ENCODE data around the gene ITGAX. TPM values are rescaled to one million over a fixed set of nuclear protein-coding genes. Genes with fewer than 3 reads are reported as not detected.

The ITGAX gene
- total RNA-seq, 1 donor from 2014 or later = 1.0 TPM

DNA sequence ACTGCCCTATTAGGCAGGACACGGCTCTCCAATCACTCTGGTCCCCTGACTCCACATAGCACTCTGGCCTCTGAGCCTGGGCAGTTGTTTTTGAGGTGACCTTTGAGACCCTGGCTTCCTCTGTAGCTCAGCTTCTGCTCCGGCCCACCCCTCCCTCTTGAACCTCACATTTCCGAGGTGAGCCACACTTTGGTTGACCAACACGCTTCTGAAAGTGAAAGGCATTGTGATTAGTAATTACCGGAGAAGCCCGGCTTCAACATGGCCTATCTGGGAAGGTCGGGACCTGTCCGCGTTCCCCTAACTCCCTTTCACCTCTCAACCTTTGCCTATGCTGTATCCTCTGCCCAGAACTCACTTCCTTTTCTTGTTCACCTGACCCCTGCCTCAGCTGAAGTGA, 10.3 kb upstream of the ITGAX start:
- H3K9me3 ChIP-seq (ENCODE audit: control insufficient read depth in 3 of 3, low read length in 3 of 3) = no peaks in the 10 kb centered on the region
- no peaks in the 10 kb centered on the region for H3K27me3 ChIP-seq (ENCODE audit: control insufficient read depth in 3 of 3, insufficient read depth in 3 of 3, low read length in 3 of 3)
- no peak overlapping the region for H3K9ac ChIP-seq (ENCODE audit: low read depth in 1 of 3, low read length in 3 of 3)
- H3K4me1 ChIP-seq (ENCODE audit: control insufficient read depth in 3 of 3, insufficient read depth in 3 of 3, low read length in 3 of 3) = no peaks in the 10 kb centered on the region
- H3K4me3 ChIP-seq (ENCODE audit: low read length in 3 of 3) = no peak overlapping the region
- H3K36me3 ChIP-seq (ENCODE audit: control insufficient read depth in 3 of 3, insufficient read depth in 3 of 3, low read length in 3 of 3) = no peaks in the 10 kb centered on the region
- H3K27ac ChIP-seq (ENCODE audit: low read depth, low read length) = no peak overlapping the region

DNA sequence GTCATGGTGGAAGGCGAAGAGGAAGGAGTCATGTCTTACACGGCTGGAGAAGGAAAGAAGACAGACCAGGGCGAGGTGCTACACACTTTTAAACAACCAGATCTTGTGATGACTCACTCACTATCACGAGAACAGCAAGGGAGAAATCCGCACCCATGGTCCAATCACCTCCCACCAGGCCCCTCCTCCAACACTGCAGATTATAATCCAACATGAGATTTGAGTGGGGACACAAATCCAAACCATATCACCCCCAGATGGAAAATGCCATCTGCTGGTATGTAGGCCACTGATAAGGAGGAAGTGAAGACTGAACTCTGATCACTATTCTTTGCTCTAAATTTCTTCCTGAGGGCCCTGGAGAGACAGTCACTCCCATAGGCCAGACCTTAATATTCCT, 7.5 kb upstream of the ITGAX start:
- Histone ChIP-seq H3K27me3 (ENCODE audit: control insufficient read depth in 3 of 3, insufficient read depth in 3 of 3, low read length in 3 of 3) (peaks cover 0 to 2% (median 0%) of the 10 kb centered on the region in 3 donors), H3K9me3 (ENCODE audit: control insufficient read depth in 3 of 3, low read length in 3 of 3) (no peaks in the 10 kb centered on the region), H3K9ac (ENCODE audit: low read depth in 1 of 3, low read length in 3 of 3) (no peak overlapping the region), H3K27ac (ENCODE audit: low read depth, low read length) (no peak overlapping the region), H3K4me1 (ENCODE audit: control insufficient read depth in 3 of 3, insufficient read depth in 3 of 3, low read length in 3 of 3) (no peaks in the 10 kb centered on the region), H3K4me3 (ENCODE audit: low read length in 3 of 3) (no peak overlapping the region), H3K36me3 (ENCODE audit: control insufficient read depth in 3 of 3, insufficient read depth in 3 of 3, low read length in 3 of 3) (no peaks in the 10 kb centered on the region)

DNA sequence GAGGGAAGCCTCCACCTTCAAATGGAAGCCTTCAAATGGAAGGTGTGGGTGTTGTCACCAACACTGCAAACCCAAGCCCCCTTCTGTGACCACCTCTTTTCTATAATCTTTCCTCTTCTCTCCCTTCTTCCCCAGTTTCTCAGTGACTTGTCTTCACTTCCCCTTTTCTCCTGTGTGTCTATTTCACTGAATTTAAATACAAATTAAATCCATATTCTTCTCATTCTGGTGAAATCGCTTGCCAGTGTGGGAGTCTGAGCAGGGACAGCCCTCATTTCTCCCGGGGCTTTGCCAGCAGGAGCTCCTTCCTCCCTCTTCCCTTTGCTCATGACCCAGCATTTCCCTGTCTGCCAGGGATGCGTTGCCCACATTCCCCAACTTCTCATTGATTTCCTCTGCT, 6.4 kb upstream of the ITGAX start:
- Histone ChIP-seq H3K9ac (ENCODE audit: low read depth in 1 of 3, low read length in 3 of 3) (no peak overlapping the region), H3K27me3 (ENCODE audit: control insufficient read depth in 3 of 3, insufficient read depth in 3 of 3, low read length in 3 of 3) (peaks cover 0 to 2% (median 0%) of the 10 kb centered on the region in 3 donors), H3K4me1 (ENCODE audit: control insufficient read depth in 3 of 3, insufficient read depth in 3 of 3, low read length in 3 of 3) (no peaks in the 10 kb centered on the region), H3K27ac (ENCODE audit: low read depth, low read length) (no peak overlapping the region), H3K9me3 (ENCODE audit: control insufficient read depth in 3 of 3, low read length in 3 of 3) (no peaks in the 10 kb centered on the region), H3K4me3 (ENCODE audit: low read length in 3 of 3) (no peak overlapping the region), H3K36me3 (ENCODE audit: control insufficient read depth in 3 of 3, insufficient read depth in 3 of 3, low read length in 3 of 3) (no peaks in the 10 kb centered on the region)

DNA sequence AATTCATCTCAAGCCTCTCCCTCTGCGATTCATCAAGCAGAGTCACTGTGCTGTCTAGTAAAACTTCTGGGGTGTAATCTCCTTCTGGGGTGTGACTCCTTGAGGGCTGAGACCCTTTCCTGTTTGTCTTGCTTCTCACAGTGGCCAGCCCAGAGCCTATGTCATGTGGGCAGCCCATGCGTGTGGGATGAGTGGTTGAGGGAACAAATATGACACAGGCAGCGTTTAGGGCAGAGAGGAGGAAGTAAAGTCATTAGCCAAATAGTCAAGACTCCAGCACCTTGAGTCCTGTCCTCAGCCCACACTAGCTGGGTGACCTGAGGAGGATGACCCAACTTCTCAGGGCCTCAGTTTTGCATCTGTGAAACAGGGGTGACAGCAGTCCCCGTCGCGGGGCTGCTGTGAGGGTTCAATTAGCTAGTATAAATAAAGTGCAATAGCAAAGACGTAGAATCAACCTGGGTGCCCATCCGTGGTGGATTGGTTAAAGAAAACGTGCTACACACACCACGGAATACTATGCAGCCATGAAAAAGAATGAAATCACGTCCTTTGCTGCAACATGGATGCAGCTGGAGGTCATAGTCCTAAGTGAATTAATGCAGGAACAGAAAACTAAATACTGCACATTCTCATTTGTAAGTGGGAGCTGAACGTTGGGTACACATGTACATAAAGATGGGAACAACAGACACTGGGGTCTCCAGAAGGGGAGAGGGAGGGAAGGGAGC, 4.5 kb upstream of the ITGAX start:
- H3K36me3 ChIP-seq (ENCODE audit: control insufficient read depth in 3 of 3, insufficient read depth in 3 of 3, low read length in 3 of 3) = no peaks in the 10 kb centered on the region
- H3K27me3 ChIP-seq (ENCODE audit: control insufficient read depth in 3 of 3, insufficient read depth in 3 of 3, low read length in 3 of 3) = peaks cover 0 to 2% (median 0%) of the 10 kb centered on the region in 3 donors
- no peaks in the 10 kb centered on the region for H3K9me3 ChIP-seq (ENCODE audit: control insufficient read depth in 3 of 3, low read length in 3 of 3)
- no peaks in the 10 kb centered on the region for H3K4me1 ChIP-seq (ENCODE audit: control insufficient read depth in 3 of 3, insufficient read depth in 3 of 3, low read length in 3 of 3)
- H3K9ac ChIP-seq (ENCODE audit: low read depth in 1 of 3, low read length in 3 of 3) = no peak overlapping the region
- no peak overlapping the region for H3K4me3 ChIP-seq (ENCODE audit: low read length in 3 of 3)
- H3K27ac ChIP-seq (ENCODE audit: low read depth, low read length) = no peak overlapping the region

DNA sequence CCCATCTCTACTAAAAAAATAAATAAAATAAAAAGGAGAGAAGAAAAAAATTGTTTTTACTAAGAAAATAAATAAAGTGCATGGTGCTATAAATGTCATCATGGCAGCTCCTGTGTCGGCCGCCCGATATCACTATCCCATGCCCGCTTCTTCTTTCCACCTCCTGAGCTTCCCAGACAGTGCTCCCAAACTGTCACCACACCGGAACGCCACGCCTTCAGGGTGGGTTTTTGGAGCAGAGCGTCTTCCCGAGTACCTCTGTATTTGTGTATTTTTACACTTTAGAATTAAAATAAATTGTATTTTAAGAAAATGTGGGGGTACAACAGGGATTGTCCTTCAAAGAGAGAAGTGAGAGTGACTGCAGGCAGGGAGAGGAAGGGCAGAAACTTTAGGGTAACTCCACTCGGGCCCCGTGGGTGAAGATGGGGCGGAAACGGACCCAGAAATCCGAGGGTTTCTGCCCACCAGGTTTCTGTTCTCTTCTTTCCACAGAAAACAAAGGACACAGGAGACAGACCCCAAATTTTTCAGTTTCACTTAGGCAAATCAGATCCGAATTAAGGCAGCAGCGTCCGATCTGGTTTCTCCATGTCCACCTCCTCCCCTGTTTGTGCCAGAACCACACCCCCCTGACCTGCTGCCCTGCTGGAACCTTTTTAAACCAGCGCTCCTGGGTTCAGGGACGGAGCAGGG, 3.6 kb upstream of the ITGAX start:
- no peaks in the 10 kb centered on the region for H3K4me1 ChIP-seq (ENCODE audit: control insufficient read depth in 3 of 3, insufficient read depth in 3 of 3, low read length in 3 of 3)
- H3K36me3 ChIP-seq (ENCODE audit: control insufficient read depth in 3 of 3, insufficient read depth in 3 of 3, low read length in 3 of 3) = no peaks in the 10 kb centered on the region
- no peaks in the 10 kb centered on the region for H3K9me3 ChIP-seq (ENCODE audit: control insufficient read depth in 3 of 3, low read length in 3 of 3)
- H3K27ac ChIP-seq (ENCODE audit: low read depth, low read length) = peak overlapping the region; percentile 36
- H3K27me3 ChIP-seq (ENCODE audit: control insufficient read depth in 3 of 3, insufficient read depth in 3 of 3, low read length in 3 of 3) = peaks cover 0 to 2% (median 0%) of the 10 kb centered on the region in 3 donors
- H3K9ac ChIP-seq (ENCODE audit: low read depth in 1 of 3, low read length in 3 of 3) = no peak overlapping the region
- no peak overlapping the region for H3K4me3 ChIP-seq (ENCODE audit: low read length in 3 of 3)

DNA sequence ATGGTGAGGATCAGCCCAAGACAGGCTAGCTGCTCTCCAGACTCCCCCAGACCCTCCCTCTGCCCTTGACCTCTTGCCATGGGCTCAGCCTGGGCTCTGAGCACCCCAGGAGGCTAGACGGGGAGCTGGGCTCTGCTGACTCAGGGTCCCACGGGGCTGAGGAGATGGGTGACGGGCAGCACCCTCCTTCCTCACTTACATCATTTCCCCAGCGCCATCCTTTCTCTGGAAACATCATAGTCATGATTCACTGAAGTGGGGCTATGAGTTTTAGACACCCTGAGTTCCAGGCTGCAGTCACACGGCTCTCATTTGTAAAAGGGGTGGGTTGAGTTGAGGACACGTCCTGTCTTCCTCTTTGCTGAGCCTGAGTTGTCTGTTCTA, 3.0 kb upstream of the ITGAX start:
- H3K9ac ChIP-seq (ENCODE audit: low read depth in 1 of 3, low read length in 3 of 3) = no peak overlapping the region
- H3K27ac ChIP-seq (ENCODE audit: low read depth, low read length) = peak overlapping the region; percentile 36
- no peaks in the 10 kb centered on the region for H3K9me3 ChIP-seq (ENCODE audit: control insufficient read depth in 3 of 3, low read length in 3 of 3)
- peaks cover under 1 to 3% (median 2%) of the 10 kb centered on the region in 3 donors for H3K4me1 ChIP-seq (ENCODE audit: control insufficient read depth in 3 of 3, insufficient read depth in 3 of 3, low read length in 3 of 3)
- H3K36me3 ChIP-seq (ENCODE audit: control insufficient read depth in 3 of 3, insufficient read depth in 3 of 3, low read length in 3 of 3) = no peaks in the 10 kb centered on the region
- no peak overlapping the region for H3K4me3 ChIP-seq (ENCODE audit: low read length in 3 of 3)
- H3K27me3 ChIP-seq (ENCODE audit: control insufficient read depth in 3 of 3, insufficient read depth in 3 of 3, low read length in 3 of 3) = peaks cover 0 to 2% (median 0%) of the 10 kb centered on the region in 3 donors

DNA sequence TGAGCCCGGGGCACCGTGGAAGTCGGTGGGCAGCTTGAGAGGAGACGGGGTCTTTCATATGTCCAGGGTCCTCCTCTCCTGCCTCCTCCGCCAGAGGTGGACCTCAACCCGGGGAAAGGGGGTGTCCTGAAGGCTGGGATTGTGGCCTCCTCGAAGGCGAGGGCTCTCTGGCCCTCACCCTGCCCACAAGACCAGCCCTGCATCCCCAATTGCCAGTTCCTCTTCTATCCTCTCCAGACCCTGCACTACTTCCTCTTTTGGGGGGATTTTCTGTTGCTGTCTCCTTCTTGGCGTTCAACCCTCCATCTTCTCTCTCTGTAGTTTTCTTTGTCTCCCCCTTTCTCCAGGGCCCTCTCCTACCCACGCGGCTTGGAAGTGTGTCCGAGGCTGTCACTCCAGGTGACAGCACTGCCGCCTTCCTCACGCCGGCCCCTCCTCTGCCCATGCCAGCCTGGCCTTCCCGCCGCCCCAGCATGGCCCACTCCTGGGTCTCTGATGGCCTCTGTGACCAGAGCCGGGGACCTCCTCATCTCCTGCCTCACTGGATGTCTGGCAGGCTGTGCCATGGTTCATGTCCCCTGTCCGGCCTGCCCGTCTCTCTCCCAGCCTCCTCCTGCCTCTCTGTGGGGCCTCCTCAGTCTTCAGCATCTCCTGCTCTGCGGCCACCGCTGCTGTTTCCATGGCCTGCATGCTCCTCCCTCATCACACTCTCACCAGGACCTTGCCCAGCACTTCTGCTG, 2.4 kb upstream of the ITGAX start:
- Histone ChIP-seq H3K4me1 (ENCODE audit: control insufficient read depth in 3 of 3, insufficient read depth in 3 of 3, low read length in 3 of 3) (peaks cover 7 to 8% (median 7%) of the 10 kb centered on the region in 3 donors), H3K36me3 (ENCODE audit: control insufficient read depth in 3 of 3, insufficient read depth in 3 of 3, low read length in 3 of 3) (no peaks in the 10 kb centered on the region), H3K9ac (ENCODE audit: low read depth in 1 of 3, low read length in 3 of 3) (no peak overlapping the region), H3K27me3 (ENCODE audit: control insufficient read depth in 3 of 3, insufficient read depth in 3 of 3, low read length in 3 of 3) (peaks cover 0 to 2% (median 0%) of the 10 kb centered on the region in 3 donors), H3K4me3 (ENCODE audit: low read length in 3 of 3) (no peak overlapping the region), H3K27ac (ENCODE audit: low read depth, low read length) (peak overlapping the region; percentile 36), H3K9me3 (ENCODE audit: control insufficient read depth in 3 of 3, low read length in 3 of 3) (no peaks in the 10 kb centered on the region)

DNA sequence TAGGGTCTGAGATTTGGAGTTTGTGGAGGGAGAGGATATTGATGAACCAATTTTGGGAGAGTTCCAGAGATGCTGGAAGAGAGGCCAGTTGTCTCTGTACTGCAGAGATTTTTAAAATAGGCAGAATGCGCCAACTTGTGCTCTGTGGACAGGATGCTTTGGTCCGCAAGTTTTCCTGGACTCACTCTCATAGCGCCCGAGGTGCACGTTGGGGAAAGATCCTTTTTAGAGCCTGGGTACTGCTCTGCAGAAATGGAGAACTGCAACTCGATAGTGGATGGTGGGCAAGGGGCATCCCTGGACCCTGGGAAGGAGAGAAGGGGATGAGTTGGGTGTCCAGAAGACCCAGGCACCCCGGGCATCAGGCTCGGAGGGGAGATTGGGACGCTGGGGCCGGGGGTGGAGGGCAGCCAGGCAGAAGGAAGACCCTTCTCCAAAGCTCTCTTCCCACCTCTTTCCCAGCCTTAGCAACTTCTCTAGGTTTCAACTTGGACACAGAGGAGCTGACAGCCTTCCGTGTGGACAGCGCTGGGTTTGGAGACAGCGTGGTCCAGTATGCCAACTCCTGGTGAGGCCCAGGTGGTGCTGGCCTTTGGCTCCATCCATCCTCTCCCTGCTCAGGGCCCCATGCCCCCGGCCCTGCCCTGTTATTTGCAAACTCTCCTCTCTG, 590 bp downstream of the ITGAX start:
- peaks cover 0 to 2% (median 0%) of the 10 kb centered on the region in 3 donors for H3K27me3 ChIP-seq (ENCODE audit: control insufficient read depth in 3 of 3, insufficient read depth in 3 of 3, low read length in 3 of 3)
- H3K36me3 ChIP-seq (ENCODE audit: control insufficient read depth in 3 of 3, insufficient read depth in 3 of 3, low read length in 3 of 3) = no peaks in the 10 kb centered on the region
- H3K27ac ChIP-seq (ENCODE audit: low read depth, low read length) = no peak overlapping the region
- no peak overlapping the region for H3K9ac ChIP-seq (ENCODE audit: low read depth in 1 of 3, low read length in 3 of 3)
- no peaks in the 10 kb centered on the region for H3K9me3 ChIP-seq (ENCODE audit: control insufficient read depth in 3 of 3, low read length in 3 of 3)
- H3K4me3 ChIP-seq (ENCODE audit: low read length in 3 of 3) = no peak overlapping the region
- H3K4me1 ChIP-seq (ENCODE audit: control insufficient read depth in 3 of 3, insufficient read depth in 3 of 3, low read length in 3 of 3) = peaks cover 13 to 14% (median 14%) of the 10 kb centered on the region in 3 donors

DNA sequence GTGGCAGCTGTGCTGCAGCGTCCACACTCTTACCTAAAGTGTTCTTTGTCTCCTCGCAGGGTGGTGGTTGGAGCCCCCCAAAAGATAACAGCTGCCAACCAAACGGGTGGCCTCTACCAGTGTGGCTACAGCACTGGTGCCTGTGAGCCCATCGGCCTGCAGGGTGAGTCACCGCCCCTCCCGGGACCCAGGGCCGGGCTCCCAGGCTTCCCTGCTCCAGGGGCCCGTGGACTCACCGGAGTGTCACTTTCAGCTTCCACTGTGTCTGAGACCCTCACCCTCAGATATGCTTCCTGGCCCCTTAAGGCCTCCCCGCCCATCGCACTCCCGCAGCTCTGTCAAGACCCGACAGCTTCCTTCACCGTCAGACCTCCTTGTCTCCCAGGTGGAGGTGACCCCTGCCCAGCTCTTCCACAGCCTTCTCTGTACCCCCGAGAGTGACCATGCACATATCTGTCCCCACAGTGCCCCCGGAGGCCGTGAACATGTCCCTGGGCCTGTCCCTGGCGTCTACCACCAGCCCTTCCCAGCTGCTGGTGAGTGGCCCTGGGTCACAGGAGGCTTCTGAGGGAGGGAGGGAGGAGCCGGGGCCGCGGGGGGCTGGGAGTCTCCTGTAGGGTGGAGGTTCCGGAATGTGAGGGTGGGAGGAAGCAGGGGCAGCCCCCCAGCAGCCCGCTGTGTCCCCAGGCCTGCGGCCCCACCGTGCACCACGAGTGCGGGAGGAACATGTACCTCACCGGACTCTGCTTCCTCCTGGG, 1.8 kb downstream of the ITGAX start:
- no peaks in the 10 kb centered on the region for H3K36me3 ChIP-seq (ENCODE audit: control insufficient read depth in 3 of 3, insufficient read depth in 3 of 3, low read length in 3 of 3)
- H3K27me3 ChIP-seq (ENCODE audit: control insufficient read depth in 3 of 3, insufficient read depth in 3 of 3, low read length in 3 of 3) = peaks cover 0 to 4% (median 0%) of the 10 kb centered on the region in 3 donors
- no peak overlapping the region for H3K27ac ChIP-seq (ENCODE audit: low read depth, low read length)
- peak overlapping the region in 2 of 3 donors; percentile 50 to 51 for H3K9ac ChIP-seq (ENCODE audit: low read depth in 1 of 3, low read length in 3 of 3)
- H3K4me1 ChIP-seq (ENCODE audit: control insufficient read depth in 3 of 3, insufficient read depth in 3 of 3, low read length in 3 of 3) = peaks cover 13 to 14% (median 14%) of the 10 kb centered on the region in 3 donors
- H3K4me3 ChIP-seq (ENCODE audit: low read length in 3 of 3) = peak overlapping the region in 2 of 3 donors; percentile 36 to 38
- H3K9me3 ChIP-seq (ENCODE audit: control insufficient read depth in 3 of 3, low read length in 3 of 3) = no peaks in the 10 kb centered on the region

All from skeletal muscle tissue (tissue), 4 donors.